GM19193 (cell line): Measurements from ENCODE around the gene MYOC.

Experiments
- POLR2A ChIP-seq: IDR thresholded peaks from 4 replicates; pipeline ENCODE4 v1.6.1; 2011; ENCODE audit not compliant: insufficient read depth, insufficient read length; ENCODE audit errors: extremely low read depth

The MYOC gene

GRCh38 chr1:171627020-171627419 lies 25.5 kb downstream of the MYOC start:
- no peak for TF ChIP-seq POLR2A

- TF ChIP-seq POLR2A: no peak
Observed at GRCh38 chr1:171625225-171625624, 27.3 kb downstream of the MYOC start.

- no peak for TF ChIP-seq POLR2A
Observed at GRCh38 chr1:171623651-171624331, 28.7 kb downstream of the MYOC start.

- no peak for TF ChIP-seq POLR2A
Observed at GRCh38 chr1:171622152-171622462, 30.4 kb downstream of the MYOC start, which contains the start of gene MYOCOS. Gene MYOCOS, plus strand, starts transcription at chr1:171622243. Its CDS starts 1,641 bp downstream, at chr1:171623884.

- no peak for TF ChIP-seq POLR2A
Observed at GRCh38 chr1:171616586-171616985, 35.9 kb downstream of the MYOC start.

- TF ChIP-seq POLR2A: no peak
Observed at GRCh38 chr1:171613282-171613681, 39.2 kb downstream of the MYOC start.

- no peak for TF ChIP-seq POLR2A
Observed at GRCh38 chr1:171611306-171611705, 41.2 kb downstream of the MYOC start.

GRCh38 chr1:171610385-171610784 lies 42.1 kb downstream of the MYOC start:
- TF ChIP-seq POLR2A: no peak

- TF ChIP-seq POLR2A: no peak
Observed at GRCh38 chr1:171606402-171606941, 46.0 kb downstream of the MYOC start.

- TF ChIP-seq POLR2A: no peak
Observed at GRCh38 chr1:171600862-171601261, 51.6 kb downstream of the MYOC start.

GRCh38 chr1:171597203-171597602 lies 55.3 kb downstream of the MYOC start:
- TF ChIP-seq POLR2A: no peak

GRCh38 chr1:171596705-171597104 lies 55.8 kb downstream of the MYOC start:
- TF ChIP-seq POLR2A: no peak

GRCh38 chr1:171596119-171596518 lies 56.4 kb downstream of the MYOC start:
- TF ChIP-seq POLR2A: no peak

GRCh38 chr1:171595324-171595723 lies 57.2 kb downstream of the MYOC start:
- TF ChIP-seq POLR2A: no peak

- TF ChIP-seq POLR2A: no peak
Observed at GRCh38 chr1:171590022-171590421, 62.5 kb downstream of the MYOC start.

GRCh38 chr1:171588230-171588629 lies 64.3 kb downstream of the MYOC start:
- no peak for TF ChIP-seq POLR2A

- TF ChIP-seq POLR2A: no peak
Observed at GRCh38 chr1:171585715-171586114, 66.8 kb downstream of the MYOC start.
